Measurements from ENCODE around the gene COPG1.
"Not testable (repeated sequence)": the region's sequence is repeated elsewhere in the genome, so short reads cannot be mapped to it uniquely, and the experiment has no call there.

The COPG1 gene

GRCh38 chr3:129249284-129250065 lies at the start of gene COPG1:
COPG1 (plus strand) TSS chr3:129249606; CDS start chr3:129249710, 104 bp downstream.
- peak; percentile 74 to 75 for DNase-seq

GRCh38 chr3:129204473-129204872 lies 44.9 kb upstream of the COPG1 start:
- DNase-seq = no peak

GRCh38 chr3:129205109-129205832 lies 44.1 kb upstream of the COPG1 start:
- no peak for DNase-seq

GRCh38 chr3:129207479-129207878 lies 41.9 kb upstream of the COPG1 start:
- DNase-seq = no peak

- no peak for DNase-seq
Observed at GRCh38 chr3:129211345-129211744, 38.1 kb upstream of the COPG1 start.

GRCh38 chr3:129211772-129212171 lies 37.6 kb upstream of the COPG1 start:
- DNase-seq = no peak

- no peak for DNase-seq
Observed at GRCh38 chr3:129213238-129213637, 36.2 kb upstream of the COPG1 start.

- DNase-seq = no peak
Observed at GRCh38 chr3:129218742-129219141, 30.7 kb upstream of the COPG1 start.

GRCh38 chr3:129224387-129224786 lies 25.0 kb upstream of the COPG1 start:
- DNase-seq = not testable (repeated sequence)

- peak; percentile 71 to 72 for DNase-seq
Observed at GRCh38 chr3:129224984-129225393, 24.4 kb upstream of the COPG1 start.

- peak; percentile 60 to 65 for DNase-seq
Observed at GRCh38 chr3:129226374-129226773, 23.0 kb upstream of the COPG1 start.

- peak; percentile 73 to 74 for DNase-seq
Observed at GRCh38 chr3:129228891-129229585, 20.4 kb upstream of the COPG1 start.

GRCh38 chr3:129230311-129231019 lies 18.9 kb upstream of the COPG1 start:
- DNase-seq = peak; percentile 74 to 75

- DNase-seq = no peak
Observed at GRCh38 chr3:129231331-129232119, 17.9 kb upstream of the COPG1 start.

GRCh38 chr3:129233538-129233937 lies 15.9 kb upstream of the COPG1 start:
- peak; percentile 97 for DNase-seq

- no peak for DNase-seq
Observed at GRCh38 chr3:129234441-129234840, 15.0 kb upstream of the COPG1 start.

GRCh38 chr3:129235344-129235917 lies 14.0 kb upstream of the COPG1 start:
- no peak for DNase-seq

- no peak for DNase-seq
Observed at GRCh38 chr3:129238945-129239705, 10.3 kb upstream of the COPG1 start.

- DNase-seq = no peak
Observed at GRCh38 chr3:129239991-129240390, 9.4 kb upstream of the COPG1 start.

GRCh38 chr3:129240436-129240835 lies 9.0 kb upstream of the COPG1 start:
- DNase-seq = no peak

GRCh38 chr3:129245141-129245540 lies 4.3 kb upstream of the COPG1 start:
- DNase-seq = no peak

Measured in Kasumi-1 (cell line).